Prostate gland (tissue), 2 donors: Measurements from ENCODE around the gene SFT2D2.

Source experiments
- POLR2AphosphoS5 ChIP-seq: sonication (generic); formaldehyde crosslinking; IDR thresholded peaks from one replicate; pipeline ENCODE4 v1.6.1; 2017; ENCODE audit warnings: antibody characterized with exemption
- TF ChIP-seq, protein P1 (sequence below), 4 experiments: fragments of 200-600 bp in 2 of 4; fragments of 450-650 bp in 2 of 4; sonication (generic) in 2 of 4; IDR thresholded peaks; 1 replicate in 3 of 4; 2 replicates in 1 of 4; pipeline ENCODE4 v1.5.1; 2016 to 2019; ENCODE audit warnings: antibody characterized with exemption in 4 of 4, mild to moderate bottlenecking in 2 of 4, moderate library complexity in 2 of 4

DNA sequence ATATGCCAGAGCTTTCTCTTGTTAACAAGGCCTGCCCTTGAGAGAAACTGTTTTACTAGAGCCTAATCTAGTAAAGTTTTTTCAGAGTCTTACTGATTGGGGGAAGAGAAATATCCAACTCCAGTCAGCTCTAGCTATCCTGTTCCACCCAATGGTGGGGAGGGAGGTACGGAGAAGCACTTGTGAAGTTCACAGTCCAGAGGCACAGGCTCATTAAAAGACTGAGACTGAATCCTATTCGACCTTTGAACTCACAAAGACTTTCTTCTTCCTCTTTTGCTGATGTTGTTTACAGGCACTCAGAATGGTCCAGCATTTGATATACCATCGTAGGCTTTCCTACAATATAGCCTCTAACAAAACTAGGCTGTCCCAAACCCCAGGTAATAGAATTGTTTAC lies 15.5 kb upstream of the SFT2D2 start:
- TF ChIP-seq, protein P1, sequence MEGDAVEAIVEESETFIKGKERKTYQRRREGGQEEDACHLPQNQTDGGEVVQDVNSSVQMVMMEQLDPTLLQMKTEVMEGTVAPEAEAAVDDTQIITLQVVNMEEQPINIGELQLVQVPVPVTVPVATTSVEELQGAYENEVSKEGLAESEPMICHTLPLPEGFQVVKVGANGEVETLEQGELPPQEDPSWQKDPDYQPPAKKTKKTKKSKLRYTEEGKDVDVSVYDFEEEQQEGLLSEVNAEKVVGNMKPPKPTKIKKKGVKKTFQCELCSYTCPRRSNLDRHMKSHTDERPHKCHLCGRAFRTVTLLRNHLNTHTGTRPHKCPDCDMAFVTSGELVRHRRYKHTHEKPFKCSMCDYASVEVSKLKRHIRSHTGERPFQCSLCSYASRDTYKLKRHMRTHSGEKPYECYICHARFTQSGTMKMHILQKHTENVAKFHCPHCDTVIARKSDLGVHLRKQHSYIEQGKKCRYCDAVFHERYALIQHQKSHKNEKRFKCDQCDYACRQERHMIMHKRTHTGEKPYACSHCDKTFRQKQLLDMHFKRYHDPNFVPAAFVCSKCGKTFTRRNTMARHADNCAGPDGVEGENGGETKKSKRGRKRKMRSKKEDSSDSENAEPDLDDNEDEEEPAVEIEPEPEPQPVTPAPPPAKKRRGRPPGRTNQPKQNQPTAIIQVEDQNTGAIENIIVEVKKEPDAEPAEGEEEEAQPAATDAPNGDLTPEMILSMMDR (IDR thresholded peaks at IDR 0.05) = no peak
- no peak for TF ChIP-seq POLR2AphosphoS5
